Keratinocyte (primary cell): ENCODE measurements around the gene RAF1. TPM values are rescaled to one million over a fixed set of nuclear protein-coding genes. Genes with fewer than 3 reads are reported as not detected.
A peak's percentile ranks its signal among the peaks of the same experiment; 100 is the strongest.

Experiments used
- DNase-seq: peaks from one replicate; pipeline ENCODE4 v3.0.0-alpha.2; 2011; ENCODE audit warnings: low read depth, missing footprints, low spot score
- FAIRE-seq: peaks from 2 replicates; lab custom pipeline; 2011; peaks lifted over from hg19 to GRCh38; lab: Jason Lieb, UNC
- H2AFZ ChIP-seq: 2 replicates; pipeline ENCODE4 v1.6.0; 2012; ENCODE audit warnings: low read length, control low read depth, inconsistent platforms; ENCODE audit not compliant: control insufficient read depth
- H3K27ac ChIP-seq: 2 replicates; pipeline ENCODE4 v1.5.1; 2011; ENCODE audit warnings: low read length; ENCODE audit not compliant: control insufficient read depth, insufficient read depth
- H3K27me3 ChIP-seq: 3 replicates; pipeline ENCODE4 v1.6.0; 2011; ENCODE audit warnings: low read length; ENCODE audit not compliant: control insufficient read depth, insufficient read depth; ENCODE audit errors: extremely low read depth
- H3K36me3 ChIP-seq, 2 experiments: 2 replicates in 1 of 2; 3 replicates in 1 of 2; pipeline ENCODE4 v1.5.1; 2011; ENCODE audit warnings: low read length in 2 of 2, mild to moderate bottlenecking in 1 of 2; ENCODE audit not compliant: control insufficient read depth in 2 of 2, insufficient read depth in 2 of 2; ENCODE audit errors: extremely low read depth in 1 of 2
- H3K4me1 ChIP-seq: 3 replicates; pipeline ENCODE4 v1.5.1; 2011; ENCODE audit warnings: low read length; ENCODE audit not compliant: control insufficient read depth, insufficient read depth; ENCODE audit errors: extremely low read depth
- H3K4me2 ChIP-seq: 3 replicates; pipeline ENCODE4 v1.6.0; 2011; ENCODE audit warnings: low read depth, low read length; ENCODE audit not compliant: control insufficient read depth, insufficient read depth; ENCODE audit errors: extremely low read depth
- H3K4me3 ChIP-seq, 3 experiments: fragments of 200-600 bp in 1 of 3; sonication (generic) in 1 of 3; 2 replicates in 2 of 3; 3 replicates in 1 of 3; pipeline ENCODE4 v1.5.1; 2011 to 2016; ENCODE audit warnings: low read length in 3 of 3, mild to moderate bottlenecking in 3 of 3, control low read depth in 2 of 3, inconsistent platforms in 1 of 3, low read depth in 1 of 3, mixed read lengths in 1 of 3, mixed run types in 1 of 3, moderate library complexity in 1 of 3; ENCODE audit not compliant: control insufficient read depth in 2 of 3, insufficient read depth in 2 of 3; ENCODE audit errors: extremely low read depth in 1 of 3
- H3K79me2 ChIP-seq: 2 replicates; pipeline ENCODE4 v1.6.0; 2012; ENCODE audit warnings: low read length; ENCODE audit not compliant: control insufficient read depth, insufficient read depth
- H3K9ac ChIP-seq: 3 replicates; pipeline ENCODE4 v1.6.0; 2011; ENCODE audit warnings: low read length; ENCODE audit not compliant: control insufficient read depth, insufficient read depth; ENCODE audit errors: extremely low read depth
- H3K9me1 ChIP-seq: 3 replicates; pipeline ENCODE4 v1.6.0; 2011; ENCODE audit warnings: low read length; ENCODE audit not compliant: control insufficient read depth, insufficient read depth; ENCODE audit errors: extremely low read depth
- H3K9me3 ChIP-seq: 2 replicates; pipeline ENCODE4 v1.5.1; 2012; ENCODE audit warnings: low read depth, low read length; ENCODE audit not compliant: control insufficient read depth
- H4K20me1 ChIP-seq: 3 replicates; pipeline ENCODE4 v1.6.0; 2011; ENCODE audit warnings: low read length; ENCODE audit not compliant: control insufficient read depth, insufficient read depth; ENCODE audit errors: extremely low read depth
- CTCF ChIP-seq, 3 experiments: IDR thresholded peaks in 1 of 3; conservative IDR thresholded peaks in 1 of 3; optimal IDR thresholded peaks in 1 of 3; 2 replicates in 2 of 3; 3 replicates in 1 of 3; pipeline versions ENCODE3 to v1.5.1; 2011; ENCODE audit warnings: low read length in 3 of 3, mild to moderate bottlenecking in 3 of 3, moderate library complexity in 2 of 3, control low read depth in 1 of 3, inconsistent platforms in 1 of 3; ENCODE audit not compliant: insufficient read depth in 2 of 3; ENCODE audit errors: extremely low read depth in 1 of 3
- EZH2 ChIP-seq: IDR thresholded peaks from one replicate; pipeline ENCODE4 v1.6.1; 2012; ENCODE audit warnings: inconsistent platforms, mild to moderate bottlenecking, low read length, moderate library complexity
- dilution Hi-C: fragments of 300-500 bp; cut with MboI; formaldehyde crosslinking; loops from one replicate; pipeline ENCODE4 v1.7.0; 2020; ENCODE audit warnings: low sequenced_read_pairs; ENCODE audit not compliant: extremely low pct_ligation_motif_present
- polyA plus RNA-seq, 5 experiments: library from polyadenylated mRNA; depleted of rRNA in 3 of 5; stranded (reverse) in 3 of 5; stranded (forward) in 1 of 5; unstranded in 1 of 5; fragments of >200 nt; gene quantifications; 1 replicate in 1 of 5; 2 replicates in 3 of 5; 3 replicates in 1 of 5; pipeline versions ENCODE4 v1.2.1 to v1.2.3, GENCODE V29; 2011 to 2012; ENCODE audit warnings: missing spikeins in 2 of 5, low read depth in 1 of 5, low replicate concordance in 1 of 5

The RAF1 gene
- polyA plus RNA-seq, 1 donor (not counting 4 experiments of a cell fraction or from before 2014, with no cell fraction given), result 80.1 TPM

- Histone ChIP-seq H3K4me3 (no peak overlapping the region), H3K27me3 (no peaks in the 10 kb centered on the region), H3K27ac (peak overlapping the region; percentile 22), H3K36me3 (no peaks in the 10 kb centered on the region), H3K9me1 (no peaks in the 10 kb centered on the region), H3K79me2 (no peaks in the 10 kb centered on the region), H3K9me3 (no peaks in the 10 kb centered on the region), H3K4me1 (peaks cover 15% of the 10 kb centered on the region), H4K20me1 (no peaks in the 10 kb centered on the region), H3K9ac (no peak overlapping the region), H3K4me2 (peak overlapping the region; percentile 6), H2AFZ (peak overlapping the region; percentile 84)
- FAIRE-seq, result no peak
- dilution Hi-C loops, result no loop called here
- no peak for TF ChIP-seq CTCF (optimal IDR thresholded peaks at IDR 0.05 in 1 of 3, IDR thresholded peaks at IDR 0.05 in 1 of 3, conservative IDR thresholded peaks at IDR 0.05 in 1 of 3; ENCODE audit: extremely low read depth in 1 of 3, insufficient read depth in 2 of 3, low read length in 3 of 3)
- DNase-seq, result no peak
These were observed 17.4 kb upstream of the RAF1 start for GRCh38 chr3:12681089-12681942.

GRCh38 chr3:12679468-12679867 lies 15.6 kb upstream of the RAF1 start:
- Histone ChIP-seq H3K9ac (no peak overlapping the region), H3K4me3 (no peak overlapping the region), H3K4me1 (peaks cover 15% of the 10 kb centered on the region), H2AFZ (no peak overlapping the region), H3K9me3 (no peaks in the 10 kb centered on the region), H3K79me2 (no peaks in the 10 kb centered on the region), H4K20me1 (no peaks in the 10 kb centered on the region), H3K27me3 (no peaks in the 10 kb centered on the region), H3K36me3 (no peaks in the 10 kb centered on the region), H3K27ac (no peak overlapping the region), H3K4me2 (no peak overlapping the region), H3K9me1 (no peaks in the 10 kb centered on the region)
- DNase-seq, result no peak
- FAIRE-seq, result no peak
- dilution Hi-C loops, result no loop called here
- TF ChIP-seq EZH2, result no peak
- no peak for TF ChIP-seq CTCF (optimal IDR thresholded peaks at IDR 0.05 in 1 of 3, IDR thresholded peaks at IDR 0.05 in 1 of 3, conservative IDR thresholded peaks at IDR 0.05 in 1 of 3; ENCODE audit: extremely low read depth in 1 of 3, insufficient read depth in 2 of 3, low read length in 3 of 3)
